RWPE2 (cell line): ENCODE data around the gene NTRK2.

ENCODE experiments used
- ATAC-seq: fragments of 200-7000 bp; cut with Tn5 transposase; 3 replicates; pipeline ENCODE4 v1.9.1; 2021; ENCODE audit warnings: low read depth
- DNase-seq: peaks from one replicate; pipeline ENCODE4 v3.0.0-alpha.2; 2020; ENCODE audit warnings: low spot score
- H3K27ac ChIP-seq: fragments of 450-650 bp; 2 replicates; pipeline ENCODE4 v1.5.1; 2017; ENCODE audit warnings: mild to moderate bottlenecking; ENCODE audit not compliant: poor library complexity, severe bottlenecking
- H3K27me3 ChIP-seq: fragments of 250-450 bp; sonication (Bioruptor Pico); 2 replicates; pipeline ENCODE4 v1.5.1; 2021; ENCODE audit warnings: mild to moderate bottlenecking, moderate library complexity; ENCODE audit not compliant: insufficient read depth, poor library complexity, severe bottlenecking
- H3K36me3 ChIP-seq: fragments of 250-450 bp; sonication (Bioruptor Pico); 2 replicates; pipeline ENCODE4 v1.5.1; 2020; ENCODE audit warnings: low read depth, mild to moderate bottlenecking, moderate library complexity
- H3K4me1 ChIP-seq: fragments of 250-450 bp; sonication (Bioruptor Pico); 2 replicates; pipeline ENCODE4 v1.5.1; 2021; ENCODE audit warnings: mild to moderate bottlenecking, moderate library complexity; ENCODE audit not compliant: insufficient read depth, poor library complexity, severe bottlenecking
- H3K4me3 ChIP-seq: fragments of 250-450 bp; sonication (Bioruptor Pico); 2 replicates; pipeline ENCODE4 v1.5.1; 2021; ENCODE audit warnings: mild to moderate bottlenecking, moderate library complexity; ENCODE audit not compliant: severe bottlenecking
- H3K9me3 ChIP-seq: fragments of 250-450 bp; sonication (Bioruptor Pico); 2 replicates; pipeline ENCODE4 v1.5.1; 2021; ENCODE audit warnings: mild to moderate bottlenecking, moderate library complexity; ENCODE audit not compliant: severe bottlenecking
- TF ChIP-seq, protein P1 (sequence below): fragments of 450-650 bp; IDR thresholded peaks from one replicate; pipeline ENCODE4 v1.5.1; 2017; ENCODE audit warnings: mild to moderate bottlenecking, moderate library complexity; ENCODE audit not compliant: poor library complexity, severe bottlenecking

Gene NTRK2

GRCh38 chr9:84759804-84760203, 90.3 kb downstream of the NTRK2 start:
- DNase-seq (no peak), ATAC-seq (no peak)
- TF ChIP-seq, protein P1, sequence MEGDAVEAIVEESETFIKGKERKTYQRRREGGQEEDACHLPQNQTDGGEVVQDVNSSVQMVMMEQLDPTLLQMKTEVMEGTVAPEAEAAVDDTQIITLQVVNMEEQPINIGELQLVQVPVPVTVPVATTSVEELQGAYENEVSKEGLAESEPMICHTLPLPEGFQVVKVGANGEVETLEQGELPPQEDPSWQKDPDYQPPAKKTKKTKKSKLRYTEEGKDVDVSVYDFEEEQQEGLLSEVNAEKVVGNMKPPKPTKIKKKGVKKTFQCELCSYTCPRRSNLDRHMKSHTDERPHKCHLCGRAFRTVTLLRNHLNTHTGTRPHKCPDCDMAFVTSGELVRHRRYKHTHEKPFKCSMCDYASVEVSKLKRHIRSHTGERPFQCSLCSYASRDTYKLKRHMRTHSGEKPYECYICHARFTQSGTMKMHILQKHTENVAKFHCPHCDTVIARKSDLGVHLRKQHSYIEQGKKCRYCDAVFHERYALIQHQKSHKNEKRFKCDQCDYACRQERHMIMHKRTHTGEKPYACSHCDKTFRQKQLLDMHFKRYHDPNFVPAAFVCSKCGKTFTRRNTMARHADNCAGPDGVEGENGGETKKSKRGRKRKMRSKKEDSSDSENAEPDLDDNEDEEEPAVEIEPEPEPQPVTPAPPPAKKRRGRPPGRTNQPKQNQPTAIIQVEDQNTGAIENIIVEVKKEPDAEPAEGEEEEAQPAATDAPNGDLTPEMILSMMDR = no peak
- no peak overlapping the region for H3K27ac ChIP-seq
- H3K9me3 ChIP-seq = peaks cover 2% of the 10 kb centered on the region
- no peak overlapping the region for H3K4me3 ChIP-seq
- H3K36me3 ChIP-seq = no peaks in the 10 kb centered on the region
- peaks cover 6% of the 10 kb centered on the region for H3K4me1 ChIP-seq
- no peaks in the 10 kb centered on the region for H3K27me3 ChIP-seq

DNA sequence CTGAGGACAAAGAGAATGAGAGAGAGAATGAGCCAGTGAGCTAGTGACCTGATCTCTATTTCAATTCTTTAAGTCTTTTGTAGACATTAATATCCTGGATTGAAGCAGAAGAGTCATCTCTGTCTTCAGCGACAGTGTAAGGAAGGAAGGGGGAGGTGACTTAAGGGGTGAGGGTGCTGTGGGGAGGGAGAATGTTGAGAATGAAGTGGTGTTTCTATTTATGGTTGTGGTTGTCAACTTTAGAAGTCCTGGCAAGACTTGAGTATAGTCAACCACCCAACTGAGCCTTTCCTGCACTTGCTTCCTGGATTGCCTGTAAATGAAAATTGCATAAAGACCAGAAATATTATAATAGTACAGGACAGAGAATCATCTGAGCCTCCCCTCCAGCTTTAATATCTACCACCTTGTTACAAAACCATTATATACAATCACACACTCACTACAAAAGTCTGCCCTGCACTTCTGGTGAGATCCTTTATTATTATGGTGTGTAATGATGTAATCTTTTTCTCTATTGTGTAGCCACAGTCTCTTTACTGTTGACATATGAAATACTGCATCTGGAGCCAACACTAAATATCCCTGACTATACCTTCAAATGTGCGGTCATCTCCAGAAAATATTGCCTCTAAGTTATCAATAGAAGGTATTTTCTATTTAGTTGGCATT, 91.7 kb downstream of the NTRK2 start:
- H3K27me3 ChIP-seq = no peaks in the 10 kb centered on the region
- TF ChIP-seq, protein P1 = no peak
- no peak for ATAC-seq
- H3K4me1 ChIP-seq = peaks cover 6% of the 10 kb centered on the region
- peaks cover 2% of the 10 kb centered on the region for H3K9me3 ChIP-seq
- no peaks in the 10 kb centered on the region for H3K36me3 ChIP-seq
- no peak for DNase-seq
- no peak overlapping the region for H3K4me3 ChIP-seq
- no peak overlapping the region for H3K27ac ChIP-seq

DNA sequence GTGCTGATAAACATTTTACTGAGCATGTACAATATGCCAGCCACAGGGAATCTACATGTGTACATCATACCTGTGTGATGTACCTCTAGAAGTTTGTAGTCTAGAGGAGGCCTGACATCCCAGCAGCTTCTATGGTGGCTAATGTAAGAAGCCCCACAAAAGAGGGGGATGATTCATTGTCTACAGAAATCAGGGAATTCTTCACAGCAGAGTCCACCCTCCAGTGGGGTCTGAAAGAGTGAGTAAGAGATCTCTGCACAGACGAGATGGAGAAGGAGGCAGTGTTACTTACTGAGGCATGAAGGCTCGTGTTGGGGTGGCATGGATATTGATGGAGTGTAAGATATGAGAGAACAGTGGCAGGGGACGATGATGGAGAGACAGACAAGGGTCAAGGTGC, 103.0 kb downstream of the NTRK2 start:
- DNase-seq (no peak), ATAC-seq (peak; percentile 17; the same call in 1 of the 3 replicates)
- Histone ChIP-seq H3K4me3 (no peak overlapping the region), H3K9me3 (no peaks in the 10 kb centered on the region), H3K27ac (peak overlapping the region; percentile 57), H3K4me1 (peaks cover 14% of the 10 kb centered on the region), H3K27me3 (no peaks in the 10 kb centered on the region), H3K36me3 (no peaks in the 10 kb centered on the region)
- TF ChIP-seq, protein P1 = no peak

DNA sequence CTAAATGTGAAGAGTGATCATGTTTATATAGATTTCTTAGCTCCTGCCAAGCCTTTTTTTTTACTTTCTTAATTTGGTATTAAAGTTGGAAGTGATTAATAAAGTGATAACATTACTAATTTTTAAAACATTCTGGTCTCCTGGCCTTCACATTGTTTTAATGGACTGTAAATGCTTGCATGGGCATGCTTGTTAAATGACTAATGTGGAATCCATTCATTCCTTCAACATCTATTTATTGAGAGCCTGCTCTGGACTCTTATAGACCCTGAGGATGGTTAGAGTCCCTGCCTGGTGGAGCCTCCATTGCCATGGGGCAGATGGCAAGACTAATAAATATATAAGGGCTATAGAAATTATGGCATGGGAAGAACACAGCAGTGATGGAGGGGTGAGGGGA, 103.5 kb downstream of the NTRK2 start:
- no peaks in the 10 kb centered on the region for H3K9me3 ChIP-seq
- peak overlapping the region; percentile 57 for H3K27ac ChIP-seq
- TF ChIP-seq, protein P1 = no peak
- DNase-seq = no peak
- no peaks in the 10 kb centered on the region for H3K36me3 ChIP-seq
- ATAC-seq = peak; percentile 99
- H3K4me1 ChIP-seq = peaks cover 14% of the 10 kb centered on the region
- no peaks in the 10 kb centered on the region for H3K27me3 ChIP-seq
- H3K4me3 ChIP-seq = no peak overlapping the region

DNA sequence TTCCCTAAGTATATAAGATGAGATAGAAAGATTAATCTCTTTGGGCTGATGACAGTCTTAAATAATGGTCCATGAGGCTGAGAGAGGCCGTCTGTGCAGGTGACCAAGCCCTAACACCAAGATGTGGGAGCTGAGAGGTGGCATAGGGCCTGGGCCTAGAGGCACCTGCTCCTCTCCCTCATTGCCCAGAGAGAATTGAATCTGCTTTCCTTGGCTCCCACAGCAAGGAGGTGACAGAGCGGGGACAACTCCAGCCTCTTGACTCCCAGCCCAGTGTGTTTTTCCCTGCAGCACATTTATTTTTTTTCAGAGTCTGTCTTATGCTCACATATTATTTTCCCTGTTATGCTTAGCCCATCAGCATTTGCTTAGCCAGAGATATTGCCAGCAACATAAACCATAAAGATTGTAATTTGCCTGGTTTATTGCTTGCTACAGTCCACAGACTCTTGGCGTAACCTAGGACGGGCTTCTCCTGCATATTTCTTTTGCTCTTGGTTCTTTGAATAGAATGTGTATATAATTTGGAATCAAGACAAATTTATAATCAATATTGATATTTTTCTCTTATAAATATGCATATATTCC, 105.6 kb downstream of the NTRK2 start:
- TF ChIP-seq, protein P1 = no peak

More for the DNA sequence above, 105.6 kb downstream of the NTRK2 start:
- ATAC-seq (no peak), DNase-seq (no peak)
- no peaks in the 10 kb centered on the region for H3K27me3 ChIP-seq
- peaks cover 14% of the 10 kb centered on the region for H3K4me1 ChIP-seq
- H3K27ac ChIP-seq = no peak overlapping the region
- H3K4me3 ChIP-seq = no peak overlapping the region
- no peaks in the 10 kb centered on the region for H3K9me3 ChIP-seq
- no peaks in the 10 kb centered on the region for H3K36me3 ChIP-seq
